RWPE2 (cell line): ENCODE measurements around the gene RPTOR.

ENCODE experiments used
- ATAC-seq: fragments of 200-7000 bp; cut with Tn5 transposase; 3 replicates; pipeline ENCODE4 v1.9.1; 2021; ENCODE audit warnings: low read depth
- DNase-seq: peaks from one replicate; pipeline ENCODE4 v3.0.0-alpha.2; 2020; ENCODE audit warnings: low spot score
- H3K27ac ChIP-seq: fragments of 450-650 bp; 2 replicates; pipeline ENCODE4 v1.5.1; 2017; ENCODE audit warnings: mild to moderate bottlenecking; ENCODE audit not compliant: poor library complexity, severe bottlenecking
- H3K27me3 ChIP-seq: fragments of 250-450 bp; sonication (Bioruptor Pico); 2 replicates; pipeline ENCODE4 v1.5.1; 2021; ENCODE audit warnings: mild to moderate bottlenecking, moderate library complexity; ENCODE audit not compliant: insufficient read depth, poor library complexity, severe bottlenecking
- H3K36me3 ChIP-seq: fragments of 250-450 bp; sonication (Bioruptor Pico); 2 replicates; pipeline ENCODE4 v1.5.1; 2020; ENCODE audit warnings: low read depth, mild to moderate bottlenecking, moderate library complexity
- H3K4me1 ChIP-seq: fragments of 250-450 bp; sonication (Bioruptor Pico); 2 replicates; pipeline ENCODE4 v1.5.1; 2021; ENCODE audit warnings: mild to moderate bottlenecking, moderate library complexity; ENCODE audit not compliant: insufficient read depth, poor library complexity, severe bottlenecking
- H3K4me3 ChIP-seq: fragments of 250-450 bp; sonication (Bioruptor Pico); 2 replicates; pipeline ENCODE4 v1.5.1; 2021; ENCODE audit warnings: mild to moderate bottlenecking, moderate library complexity; ENCODE audit not compliant: severe bottlenecking
- H3K9me3 ChIP-seq: fragments of 250-450 bp; sonication (Bioruptor Pico); 2 replicates; pipeline ENCODE4 v1.5.1; 2021; ENCODE audit warnings: mild to moderate bottlenecking, moderate library complexity; ENCODE audit not compliant: severe bottlenecking
- CTCF ChIP-seq: fragments of 450-650 bp; IDR thresholded peaks from one replicate; pipeline ENCODE4 v1.5.1; 2017; ENCODE audit warnings: mild to moderate bottlenecking, moderate library complexity; ENCODE audit not compliant: poor library complexity, severe bottlenecking

The RPTOR gene

GRCh38 chr17:80880648-80880985 lies 336.0 kb downstream of the RPTOR start:
- Histone ChIP-seq H3K27ac (no peak overlapping the region), H3K4me1 (no peaks in the 10 kb centered on the region), H3K4me3 (no peak overlapping the region), H3K9me3 (no peaks in the 10 kb centered on the region), H3K36me3 (peaks cover 35% of the 10 kb centered on the region), H3K27me3 (no peaks in the 10 kb centered on the region)
- no peak for ATAC-seq
- DNase-seq: no peak
- TF ChIP-seq CTCF: no peak

GRCh38 chr17:80881306-80881705 lies 336.7 kb downstream of the RPTOR start:
- DNase-seq: peak; percentile 21
- Histone ChIP-seq H3K36me3 (peaks cover 39% of the 10 kb centered on the region), H3K4me1 (no peaks in the 10 kb centered on the region)

GRCh38 chr17:80882323-80882722 lies 337.7 kb downstream of the RPTOR start:
- ATAC-seq (no peak), DNase-seq (peak; percentile 29)
- Histone ChIP-seq H3K4me3 (no peak overlapping the region), H3K36me3 (peaks cover 39% of the 10 kb centered on the region), H3K27ac (no peak overlapping the region), H3K27me3 (no peaks in the 10 kb centered on the region), H3K4me1 (no peaks in the 10 kb centered on the region), H3K9me3 (no peaks in the 10 kb centered on the region)
- TF ChIP-seq CTCF: no peak

More at GRCh38 chr17:80881306-80881705, 336.7 kb downstream of the RPTOR start:
- Histone ChIP-seq H3K27ac (no peak overlapping the region), H3K4me3 (no peak overlapping the region), H3K9me3 (no peaks in the 10 kb centered on the region), H3K27me3 (no peaks in the 10 kb centered on the region)
- TF ChIP-seq CTCF: no peak
- ATAC-seq: no peak

GRCh38 chr17:80882926-80883685 lies 338.5 kb downstream of the RPTOR start:
- no peak overlapping the region for H3K4me3 ChIP-seq
- no peak for TF ChIP-seq CTCF
- no peaks in the 10 kb centered on the region for H3K27me3 ChIP-seq
- DNase-seq (peak; percentile 40), ATAC-seq (no peak)
- no peak overlapping the region for H3K27ac ChIP-seq
- H3K4me1 ChIP-seq: no peaks in the 10 kb centered on the region
- no peaks in the 10 kb centered on the region for H3K9me3 ChIP-seq
- peaks cover 39% of the 10 kb centered on the region for H3K36me3 ChIP-seq
